LHCN-M2 (cell line): Measurements from ENCODE around the gene FBH1. TPM values are rescaled to one million over a fixed set of nuclear protein-coding genes. Genes with fewer than 3 reads are reported as not detected.

Experiments
- DNase-seq: peaks from one replicate; pipeline ENCODE4 v3.0.0-alpha.2; 2012; ENCODE audit warnings: low read depth
- total RNA-seq: library from RNA; depleted of rRNA; stranded (reverse); fragments of >200 nt; gene quantifications from 2 replicates; pipeline ENCODE4 v1.2.3, GENCODE V29; 2014; rRNA removed

Gene FBH1
- total RNA-seq, 1 experiment from 2014 or later = 77.7 TPM

GRCh38 chr10:5976512-5977470 is 86.7 kb downstream of the FBH1 start:
- peak; percentile 25 for DNase-seq

GRCh38 chr10:5977471-5978229 is 87.6 kb downstream of the FBH1 start, which contains the start of gene IL15RA:
Gene IL15RA (minus strand): TSS chr10:5977543. CDS start chr10:5977492, 51 bp downstream.
- peak; percentile 30 for DNase-seq

- no peak for DNase-seq
Observed at GRCh38 chr10:5978230-5978489, 88.1 kb downstream of the FBH1 start.

- no peak for DNase-seq
Observed at GRCh38 chr10:5981529-5981928, 91.5 kb downstream of the FBH1 start.

GRCh38 chr10:5983774-5984173 is 93.7 kb downstream of the FBH1 start:
- no peak for DNase-seq

- no peak for DNase-seq
Observed at GRCh38 chr10:5985029-5985428, 95.0 kb downstream of the FBH1 start.

Other genes starting within 250 kb of the FBH1 start
- gene ASB13, start 223.6 kb upstream of the FBH1 start, total RNA-seq = 9.5 and 10.3 TPM in 2 replicates
- 46.0 and 56.6 TPM in 2 replicates for gene TASOR2, start 205.4 kb upstream of the FBH1 start, total RNA-seq
- 341 and 359 TPM in 2 replicates for gene GDI2, start 76.8 kb upstream of the FBH1 start, total RNA-seq
- 9.9 and 10.6 TPM in 2 replicates for gene ANKRD16, start 350 bp upstream of the FBH1 start, total RNA-seq
- 0.17 TPM in 1 of 2 replicates, not detected in the other for gene IL15RA, start 87.3 kb downstream of the FBH1 start, total RNA-seq
- gene IL2RA, start 172.1 kb downstream of the FBH1 start, total RNA-seq = not detected in 2 replicates
- 29.8 and 39.7 TPM in 2 replicates for gene RBM17, start 198.8 kb downstream of the FBH1 start, total RNA-seq